ENCODE data around the gene USPL1.

USPL1 gene

DNA sequence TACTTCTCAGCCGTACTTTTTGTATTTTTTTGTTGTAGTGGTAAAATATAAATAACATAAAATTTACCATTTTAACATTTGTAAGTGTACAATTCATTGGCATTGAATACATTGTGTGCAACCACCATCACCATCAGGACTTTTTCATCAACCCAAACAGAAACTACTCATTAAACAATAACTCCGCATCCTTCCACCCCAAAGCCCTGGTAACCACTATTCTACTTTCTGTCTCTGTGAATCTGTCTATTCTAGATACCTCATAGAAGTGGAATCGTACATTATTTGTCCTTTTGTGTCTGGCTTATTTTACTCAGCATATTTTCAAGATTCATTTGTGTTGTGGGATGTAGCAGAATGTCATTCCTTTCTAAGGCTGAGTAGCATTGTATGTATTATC, 38.5 kb downstream of the USPL1 start:
- no peak for DNase-seq (ENCODE audit: low read depth in 2 of 3, low spot score in 2 of 3)

DNA sequence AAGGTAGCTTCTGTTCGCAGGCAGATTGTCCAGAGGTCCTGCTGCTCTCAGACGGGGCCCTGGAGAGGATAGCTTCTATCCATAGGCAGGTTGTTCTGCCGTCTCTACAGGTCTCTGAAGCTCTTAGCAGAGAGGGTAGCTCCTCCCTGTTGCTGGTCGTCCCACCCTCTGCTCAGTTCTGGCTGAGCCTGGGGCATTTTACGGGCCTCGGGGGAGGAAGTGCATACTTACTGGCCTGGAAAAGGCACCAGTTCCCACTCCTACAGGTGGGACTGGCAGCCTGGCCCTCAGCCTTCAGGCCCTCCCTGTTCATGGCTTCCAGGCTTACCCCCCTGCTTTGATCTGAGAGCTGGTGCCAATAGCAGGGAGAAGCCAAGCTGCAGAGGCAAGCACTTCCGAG, 42.3 kb downstream of the USPL1 start:
- no peak for DNase-seq (ENCODE audit: low read depth in 2 of 3, low spot score in 2 of 3)

- no peak for DNase-seq (ENCODE audit: low read depth in 2 of 3, low spot score in 2 of 3)
Measured at GRCh38 chr13:30660796-30661195, 43.1 kb downstream of the USPL1 start.

- DNase-seq (ENCODE audit: low read depth in 2 of 3, low spot score in 2 of 3), result no peak
Measured at GRCh38 chr13:30664689-30665275, 47.1 kb downstream of the USPL1 start.

DNA sequence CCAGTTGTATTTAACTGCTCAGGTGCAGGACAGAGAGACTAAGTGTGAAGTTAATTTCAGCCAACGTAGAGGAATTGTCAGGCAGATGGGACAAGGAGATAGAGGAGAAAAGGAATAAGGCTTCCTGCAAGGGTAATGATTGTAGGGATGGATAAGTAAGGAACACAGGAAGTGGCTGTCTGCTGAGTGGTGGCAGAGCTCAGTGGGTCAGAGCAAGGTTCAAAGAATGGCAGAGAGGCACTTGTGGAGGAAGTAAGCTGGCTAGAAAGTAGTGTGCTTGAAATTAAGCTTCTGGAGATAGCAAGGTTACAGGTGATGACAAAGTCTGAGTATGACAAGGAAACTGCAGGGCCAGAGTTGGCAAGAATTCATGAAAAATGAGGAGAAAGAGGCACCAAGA, 47.9 kb downstream of the USPL1 start:
- no peak for DNase-seq (ENCODE audit: low read depth in 2 of 3, low spot score in 2 of 3)

DNA sequence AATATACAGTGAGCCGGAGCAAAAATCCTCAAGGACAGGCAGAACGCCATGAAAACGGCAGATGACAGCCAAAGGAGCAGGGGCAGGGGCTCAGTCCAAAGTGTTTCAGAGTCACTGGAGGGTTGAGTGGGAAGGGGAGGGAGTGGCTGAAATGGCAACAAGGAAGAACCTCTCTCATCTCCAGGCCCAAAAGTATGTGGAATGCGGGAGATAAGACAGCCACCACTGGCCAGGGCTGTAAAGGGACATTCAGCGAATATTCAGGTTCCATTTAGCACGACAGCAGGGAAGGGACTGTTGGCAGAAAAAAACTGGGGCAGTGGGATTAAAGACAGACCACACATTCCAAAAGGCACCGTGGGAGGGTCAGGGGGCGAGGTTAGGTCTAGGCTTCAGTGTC, 48.4 kb downstream of the USPL1 start:
- DNase-seq (ENCODE audit: low read depth in 2 of 3, low spot score in 2 of 3), result no peak

- DNase-seq (ENCODE audit: low read depth in 2 of 3, low spot score in 2 of 3), result no peak
Measured at GRCh38 chr13:30667014-30667413, 49.3 kb downstream of the USPL1 start.

- no peak for DNase-seq (ENCODE audit: low read depth in 2 of 3, low spot score in 2 of 3)
Measured at GRCh38 chr13:30668312-30668711, 50.6 kb downstream of the USPL1 start.

DNA sequence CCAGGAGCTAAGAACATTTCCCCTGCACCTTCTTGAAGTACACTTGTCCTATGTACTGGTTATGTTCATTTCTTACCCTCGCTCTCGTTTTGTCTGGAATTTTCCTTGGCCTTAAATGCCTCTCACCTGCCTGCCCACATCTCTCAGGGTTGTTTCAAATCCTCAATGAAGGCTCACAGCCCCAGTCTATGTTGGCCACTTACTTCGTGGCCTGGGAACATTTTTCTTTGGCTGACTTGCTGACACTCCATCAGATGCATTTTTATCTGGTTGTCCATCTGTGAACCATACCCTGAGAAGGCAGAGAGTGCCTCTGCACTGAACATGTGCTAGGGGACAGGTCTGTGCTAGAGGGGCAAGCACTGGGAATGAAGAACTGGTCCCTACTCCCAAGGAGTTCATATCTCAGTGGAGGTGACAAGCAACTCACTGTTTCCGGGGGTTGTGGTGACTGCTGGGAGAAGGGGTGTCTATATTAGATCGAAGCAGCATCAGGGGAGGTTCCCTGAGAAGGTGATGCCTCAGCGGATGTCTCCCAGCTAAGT, 53.6 kb downstream of the USPL1 start:
- DNase-seq (ENCODE audit: low read depth in 2 of 3, low spot score in 2 of 3), result no peak

GRCh38 chr13:30673669-30674521, 56.2 kb downstream of the USPL1 start:
- peak; percentile 90 to 97 (median 97) for DNase-seq (ENCODE audit: low read depth in 2 of 3, low spot score in 2 of 3)

DNA sequence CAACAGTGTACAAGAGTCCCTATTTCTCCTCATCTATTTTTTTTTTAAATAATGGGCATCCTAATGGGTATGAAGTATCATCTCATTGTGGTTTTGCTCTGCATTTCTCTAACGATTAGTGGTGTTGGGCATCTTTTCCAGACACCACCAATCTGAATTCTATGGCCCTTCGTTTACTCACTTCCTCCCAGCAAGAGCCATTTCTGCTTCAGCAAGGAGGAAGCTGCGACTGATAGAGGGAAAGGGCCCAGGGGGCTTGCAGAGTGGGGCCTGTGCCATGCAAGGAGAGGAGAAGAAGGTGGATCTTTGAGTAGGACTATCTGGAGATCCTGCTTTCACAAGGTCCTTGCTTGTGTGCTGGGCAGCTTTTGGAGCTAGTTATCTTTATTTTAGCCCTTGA, 58.0 kb downstream of the USPL1 start:
- DNase-seq (ENCODE audit: low read depth in 2 of 3, low spot score in 2 of 3), result no peak

DNA sequence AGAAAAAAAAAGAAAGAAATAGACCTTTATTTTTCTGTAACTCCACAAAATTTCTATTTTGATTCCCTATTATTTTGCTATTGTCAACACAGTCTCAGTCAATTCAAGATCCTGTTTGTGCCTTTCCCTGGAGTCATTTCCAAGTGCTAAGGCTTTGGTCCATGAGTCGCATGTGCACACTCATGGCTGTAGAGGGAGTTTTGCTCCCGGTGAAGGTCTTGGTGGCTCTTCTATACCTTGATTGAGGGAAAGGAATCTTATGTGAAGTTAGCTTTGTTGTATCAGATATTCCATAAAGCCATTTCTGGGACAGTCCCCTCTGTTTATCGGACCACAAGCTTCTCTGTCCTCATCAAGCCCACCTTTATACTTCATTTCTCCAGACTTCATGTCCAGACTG, 59.0 kb downstream of the USPL1 start:
- no peak for DNase-seq (ENCODE audit: low read depth in 2 of 3, low spot score in 2 of 3)

GRCh38 chr13:30679483-30680330, 62.0 kb downstream of the USPL1 start:
- DNase-seq (ENCODE audit: low read depth in 2 of 3, low spot score in 2 of 3), result no peak

GRCh38 chr13:30681843-30682242, 64.1 kb downstream of the USPL1 start:
- DNase-seq (ENCODE audit: low read depth in 2 of 3, low spot score in 2 of 3), result no peak

DNA sequence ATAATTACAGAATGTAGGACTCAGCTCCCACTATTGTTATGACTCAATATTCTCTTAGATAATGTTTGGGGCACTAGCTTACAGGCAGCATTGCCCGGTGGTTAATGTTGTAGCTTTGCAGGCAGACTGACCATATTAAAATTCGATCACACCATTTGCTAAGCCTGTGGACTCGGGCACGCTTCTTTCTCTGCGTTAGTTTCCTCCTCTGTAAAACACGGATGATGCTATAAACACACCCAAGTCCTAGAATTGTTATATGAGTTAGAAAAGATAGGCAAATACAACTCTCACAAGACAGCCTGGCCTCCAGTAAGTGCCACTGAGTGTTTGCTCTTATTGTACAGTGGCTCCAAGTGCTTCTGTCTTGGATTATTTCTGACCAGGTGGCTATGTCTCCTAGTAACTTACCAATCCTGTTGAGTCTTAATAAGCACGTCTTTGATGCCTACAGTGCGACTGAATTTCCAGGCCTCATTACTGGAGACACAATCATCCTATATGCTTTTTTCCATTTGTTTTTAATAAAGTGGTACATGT, 67.7 kb downstream of the USPL1 start:
- no peak for DNase-seq (ENCODE audit: low read depth in 2 of 3, low spot score in 2 of 3)

DNA sequence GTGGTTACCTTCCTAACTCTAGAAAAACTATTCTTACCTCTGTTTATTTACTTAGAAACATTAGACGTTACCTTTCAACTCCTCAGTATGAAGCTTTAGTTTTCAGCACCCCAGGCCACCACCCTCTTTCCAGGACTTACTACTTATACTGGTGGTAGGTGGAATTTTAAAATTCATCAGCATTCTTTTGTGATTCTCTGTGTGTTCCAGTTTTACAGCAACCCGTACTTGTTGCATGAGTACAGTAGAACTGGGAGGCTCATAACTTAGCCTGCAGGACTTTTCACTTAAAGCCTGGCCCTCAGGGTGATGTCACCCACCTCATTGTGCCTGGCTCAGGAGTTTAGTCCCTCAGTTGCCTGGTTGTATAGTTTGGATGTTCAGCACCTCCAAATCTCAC, 68.3 kb downstream of the USPL1 start:
- no peak for DNase-seq (ENCODE audit: low read depth in 2 of 3, low spot score in 2 of 3)

GRCh38 chr13:30687601-30688000, 69.9 kb downstream of the USPL1 start:
- no peak for DNase-seq (ENCODE audit: low read depth in 2 of 3, low spot score in 2 of 3)

- no peak for DNase-seq (ENCODE audit: low read depth in 2 of 3, low spot score in 2 of 3)
Measured at GRCh38 chr13:30689752-30690151, 72.0 kb downstream of the USPL1 start.

GRCh38 chr13:30690282-30691188, 72.8 kb downstream of the USPL1 start:
- no peak for DNase-seq (ENCODE audit: low read depth in 2 of 3, low spot score in 2 of 3)

DNA sequence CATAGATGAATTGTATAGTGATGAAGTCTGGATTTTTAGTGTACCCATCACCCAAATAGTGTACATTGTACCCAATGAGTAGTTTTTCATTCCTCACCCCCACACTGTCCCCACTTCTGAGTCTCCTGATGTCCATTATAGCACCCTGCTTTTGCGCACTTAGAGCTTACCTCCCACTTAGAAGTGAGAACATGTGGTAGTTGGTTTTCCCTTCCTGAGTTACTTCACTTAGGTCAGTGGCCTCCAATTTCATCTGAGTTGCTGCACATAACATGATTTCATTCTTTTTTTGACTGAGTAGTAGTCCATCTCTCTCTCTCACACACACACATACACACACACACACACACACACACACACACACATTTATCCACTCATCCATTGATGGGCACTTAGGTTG, 74.4 kb downstream of the USPL1 start:
- DNase-seq (ENCODE audit: low read depth in 2 of 3, low spot score in 2 of 3), result no peak

Measured in activated CD8-positive, alpha-beta memory T cell treated with anti-CD3 and anti-CD28 coated beads for 48 hours (primary cell).